ENCODE data around the gene FKBP5.

Gene FKBP5

GRCh38 chr6:35524380-35525020 lies 164.2 kb downstream of the FKBP5 start:
- H3K4me3 ChIP-seq (ENCODE audit: control insufficient read depth, low read depth, low read length): no peak overlapping the region
- TF ChIP-seq CTCF (IDR thresholded peaks at IDR 0.05; ENCODE audit: control insufficient read depth, insufficient read depth, low read depth, low read length, missing control alignments): no peak
- no peak for DNase-seq (ENCODE audit: low read depth)
